ENCODE results near the gene CBX4.

GRCh38 chr17:79830303-79830702 lies 8.9 kb downstream of the CBX4 start:
- TF ChIP-seq EZH2 (IDR thresholded peaks at IDR 0.05; ENCODE audit: insufficient read depth, low read length) (no peak), CTCF (IDR thresholded peaks at IDR 0.05; ENCODE audit: insufficient read depth, low read depth, low read length) (no peak)
